Testis (tissue), 2 donors: Measurements from ENCODE around the gene SIRT5.

ENCODE experiments used
- CTCF ChIP-seq, 3 experiments: fragments of 450-650 bp in 2 of 3; fragments of 200-600 bp in 1 of 3; sonication (generic) in 1 of 3; IDR thresholded peaks; one replicate each; pipeline ENCODE4 v1.5.1; 2016 to 2019; ENCODE audit warnings: antibody characterized with exemption in 3 of 3, mild to moderate bottlenecking in 2 of 3, moderate library complexity in 1 of 3
- POLR2A ChIP-seq: fragments of 450-650 bp; IDR thresholded peaks from one replicate; pipeline ENCODE4 v1.6.1; 2017; ENCODE audit warnings: antibody characterized with exemption, mild to moderate bottlenecking, moderate library complexity

GRCh38 chr6:13557841-13558240, 16.6 kb upstream of the SIRT5 start:
- TF ChIP-seq CTCF (IDR thresholded peaks at IDR 0.05) (no peak), POLR2A (no peak)
